Uterus (tissue), 2 donors: Measurements from ENCODE around the gene FCGR2B.

Source experiments
- POLR2A ChIP-seq, 2 donors: fragments of 450-650 bp; IDR thresholded peaks; one replicate each; pipeline ENCODE4 v1.6.1; 2016; ENCODE audit warnings: antibody characterized with exemption in 2 of 2, mild to moderate bottlenecking in 1 of 2, moderate library complexity in 1 of 2
- TF ChIP-seq, protein P1 (sequence below), 4 experiments: fragments of 200-600 bp in 2 of 4; fragments of 450-650 bp in 2 of 4; sonication (generic) in 2 of 4; IDR thresholded peaks; one replicate each; pipeline ENCODE4 v1.5.1; 2016 to 2019; ENCODE audit warnings: antibody characterized with exemption in 4 of 4, mild to moderate bottlenecking in 2 of 4, moderate library complexity in 1 of 4

- TF ChIP-seq, protein P1, sequence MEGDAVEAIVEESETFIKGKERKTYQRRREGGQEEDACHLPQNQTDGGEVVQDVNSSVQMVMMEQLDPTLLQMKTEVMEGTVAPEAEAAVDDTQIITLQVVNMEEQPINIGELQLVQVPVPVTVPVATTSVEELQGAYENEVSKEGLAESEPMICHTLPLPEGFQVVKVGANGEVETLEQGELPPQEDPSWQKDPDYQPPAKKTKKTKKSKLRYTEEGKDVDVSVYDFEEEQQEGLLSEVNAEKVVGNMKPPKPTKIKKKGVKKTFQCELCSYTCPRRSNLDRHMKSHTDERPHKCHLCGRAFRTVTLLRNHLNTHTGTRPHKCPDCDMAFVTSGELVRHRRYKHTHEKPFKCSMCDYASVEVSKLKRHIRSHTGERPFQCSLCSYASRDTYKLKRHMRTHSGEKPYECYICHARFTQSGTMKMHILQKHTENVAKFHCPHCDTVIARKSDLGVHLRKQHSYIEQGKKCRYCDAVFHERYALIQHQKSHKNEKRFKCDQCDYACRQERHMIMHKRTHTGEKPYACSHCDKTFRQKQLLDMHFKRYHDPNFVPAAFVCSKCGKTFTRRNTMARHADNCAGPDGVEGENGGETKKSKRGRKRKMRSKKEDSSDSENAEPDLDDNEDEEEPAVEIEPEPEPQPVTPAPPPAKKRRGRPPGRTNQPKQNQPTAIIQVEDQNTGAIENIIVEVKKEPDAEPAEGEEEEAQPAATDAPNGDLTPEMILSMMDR (IDR thresholded peaks at IDR 0.05): no peak
- TF ChIP-seq POLR2A (IDR thresholded peaks at IDR 0.05): no peak
Measured at GRCh38 chr1:161707503-161707902, 44.6 kb downstream of the FCGR2B start.
